ENCODE results near the gene MRPL28. TPM values are rescaled to one million over a fixed set of nuclear protein-coding genes. Genes with fewer than 3 reads are reported as not detected.
A peak's percentile ranks its signal among the peaks of the same experiment; 100 is the strongest.

The MRPL28 gene
- total RNA-seq, 2 donors from 2014 or later: 137 to 138 TPM

- no peak overlapping the region for H3K27ac ChIP-seq (ENCODE audit: low read depth, low read length)
- H3K4me1 ChIP-seq (ENCODE audit: control insufficient read depth, insufficient read depth, low read length): no peaks in the 10 kb centered on the region
- WGBS, 2 experiments (ENCODE audit: insufficient coverage in 1 of 2, insufficient read length in 1 of 2): 58 to 63% methylated on average over 29 to 30 of the region's 30 CpGs
- peaks cover 11% of the 10 kb centered on the region for H3K36me3 ChIP-seq (ENCODE audit: control insufficient read depth, insufficient read depth, low read length)
- no peaks in the 10 kb centered on the region for H3K9me3 ChIP-seq (ENCODE audit: control insufficient read depth, low read length)
- H3K9me3 Mint-ChIP-seq: no peaks in the 10 kb centered on the region
- H3K27me3 ChIP-seq (ENCODE audit: control insufficient read depth, insufficient read depth, low read length, poor library complexity, severe bottlenecking): no peaks in the 10 kb centered on the region
- peak overlapping the region; percentile 48 for H3K27ac Mint-ChIP-seq
- peak; percentile 86 for TF ChIP-seq CTCF (conservative IDR thresholded peaks at IDR 0.05)
- no peak overlapping the region for H3K9ac ChIP-seq (ENCODE audit: extremely low read depth, low read length, poor library complexity, severe bottlenecking)
- H3K4me3 Mint-ChIP-seq: no peak overlapping the region
- no peaks in the 10 kb centered on the region for H3K27me3 Mint-ChIP-seq (ENCODE audit: insufficient read depth)
- no peaks in the 10 kb centered on the region for H3K4me1 Mint-ChIP-seq
- peaks cover 6% of the 10 kb centered on the region for H3K36me3 Mint-ChIP-seq (ENCODE audit: low read depth)
- H3K4me3 ChIP-seq (ENCODE audit: low read length): no peak overlapping the region
- DNase-seq: peak; percentile 93
These were observed 8.3 kb downstream of the MRPL28 start for GRCh38 chr16:361872-362701.

GRCh38 chr16:361341-361871 is 8.9 kb downstream of the MRPL28 start:
- H3K27me3 Mint-ChIP-seq (ENCODE audit: insufficient read depth): no peaks in the 10 kb centered on the region
- Histone ChIP-seq H3K9me3 (ENCODE audit: control insufficient read depth, low read length) (no peaks in the 10 kb centered on the region), H3K9ac (ENCODE audit: extremely low read depth, low read length, poor library complexity, severe bottlenecking) (no peak overlapping the region), H3K4me1 (ENCODE audit: control insufficient read depth, insufficient read depth, low read length) (no peaks in the 10 kb centered on the region), H3K4me3 (ENCODE audit: low read length) (no peak overlapping the region), H3K36me3 (ENCODE audit: control insufficient read depth, insufficient read depth, low read length) (peaks cover 5% of the 10 kb centered on the region), H3K27ac (ENCODE audit: low read depth, low read length) (no peak overlapping the region), H3K27me3 (ENCODE audit: control insufficient read depth, insufficient read depth, low read length, poor library complexity, severe bottlenecking) (no peaks in the 10 kb centered on the region)
- peak; percentile 60 for DNase-seq
- no peak for TF ChIP-seq CTCF (conservative IDR thresholded peaks at IDR 0.05)
- H3K36me3 Mint-ChIP-seq (ENCODE audit: low read depth): peaks cover 1% of the 10 kb centered on the region
- 89 to 91% methylated on average over 16 to 30 of the region's 30 CpGs for WGBS, 2 experiments (ENCODE audit: insufficient coverage in 1 of 2, insufficient read length in 1 of 2)
- H3K27ac Mint-ChIP-seq: no peak overlapping the region
- H3K4me1 Mint-ChIP-seq: no peaks in the 10 kb centered on the region
- no peak overlapping the region for H3K4me3 Mint-ChIP-seq
- H3K9me3 Mint-ChIP-seq: no peaks in the 10 kb centered on the region

- Histone ChIP-seq H3K9me3 (ENCODE audit: control insufficient read depth, low read length) (no peaks in the 10 kb centered on the region), H3K36me3 (ENCODE audit: control insufficient read depth, insufficient read depth, low read length) (no peaks in the 10 kb centered on the region), H3K4me3 (ENCODE audit: low read length) (no peak overlapping the region), H3K27ac (ENCODE audit: low read depth, low read length) (no peak overlapping the region), H3K4me1 (ENCODE audit: control insufficient read depth, insufficient read depth, low read length) (no peaks in the 10 kb centered on the region), H3K9ac (ENCODE audit: extremely low read depth, low read length, poor library complexity, severe bottlenecking) (no peak overlapping the region), H3K27me3 (ENCODE audit: control insufficient read depth, insufficient read depth, low read length, poor library complexity, severe bottlenecking) (no peaks in the 10 kb centered on the region)
- Mint-ChIP-seq H3K36me3 (ENCODE audit: low read depth) (no peaks in the 10 kb centered on the region), H3K9me3 (no peaks in the 10 kb centered on the region), H3K27me3 (ENCODE audit: insufficient read depth) (no peaks in the 10 kb centered on the region), H3K27ac (no peak overlapping the region), H3K4me3 (no peak overlapping the region), H3K4me1 (no peaks in the 10 kb centered on the region)
- TF ChIP-seq CTCF (conservative IDR thresholded peaks at IDR 0.05): no peak
- WGBS, 2 experiments (ENCODE audit: insufficient coverage in 1 of 2, insufficient read length in 1 of 2): 93 to 97% methylated on average over 34 to 47 of the region's 47 CpGs
- DNase-seq: no peak
These were observed 9.5 kb downstream of the MRPL28 start for GRCh38 chr16:360698-361336.

Measured in endodermal cell (in vitro differentiated cells).